ENCODE data around the gene ZBTB22.
"Not testable (repeated sequence)": the region's sequence is repeated elsewhere in the genome, so short reads cannot be mapped to it uniquely, and the experiment has no call there.

Gene ZBTB22

DNA sequence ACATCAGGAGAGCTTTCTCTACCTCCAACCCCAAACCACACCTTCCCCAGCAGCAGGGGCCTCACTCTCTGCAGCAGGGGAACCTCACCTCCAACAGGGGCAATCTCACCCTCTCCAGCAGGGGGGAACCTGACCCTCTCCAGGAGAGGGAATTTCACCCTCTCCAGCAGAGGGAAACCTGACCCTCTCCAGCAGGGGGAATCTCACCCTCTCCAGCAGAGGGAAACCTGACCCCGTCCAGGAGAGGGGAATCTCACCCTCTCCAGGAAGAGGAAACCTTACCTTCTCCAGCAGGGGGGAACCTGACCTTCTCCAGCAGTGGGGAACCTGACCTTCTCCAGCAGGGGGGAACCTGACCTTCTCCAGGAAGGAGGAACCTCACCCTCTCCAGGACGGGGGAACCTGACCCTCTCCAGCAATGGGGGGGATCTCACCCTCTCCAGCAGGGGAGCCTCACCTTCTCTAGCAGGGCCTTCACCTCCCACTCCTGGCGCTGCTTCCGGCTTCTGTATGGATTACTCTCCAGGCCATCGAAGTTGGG, 37.5 kb downstream of the ZBTB22 start:
- DNase-seq (ENCODE audit: low read depth in 2 of 2, low spot score in 1 of 2) = no peak

DNA sequence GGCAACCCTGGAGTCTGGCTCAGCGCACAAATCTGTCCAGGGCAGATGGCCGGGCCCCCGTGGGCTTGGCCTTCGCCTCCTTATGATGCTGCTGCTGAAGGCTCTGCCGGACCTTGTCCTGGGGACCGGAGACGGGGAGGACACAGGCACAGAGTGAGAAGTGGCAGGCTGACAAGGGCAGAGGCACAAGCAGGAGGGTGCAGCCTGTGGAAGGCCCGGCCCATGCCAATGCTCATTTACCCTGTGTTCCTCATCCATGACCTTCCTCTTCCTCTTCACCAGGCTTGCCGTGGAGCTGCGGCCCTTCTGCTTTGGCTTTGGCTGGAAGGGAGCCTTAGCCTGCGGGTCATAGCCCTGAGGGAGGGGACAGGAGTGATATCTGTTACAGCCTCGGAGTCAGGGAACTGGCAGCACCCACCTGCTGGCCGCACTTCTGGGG, 38.3 kb downstream of the ZBTB22 start:
- DNase-seq (ENCODE audit: low read depth in 2 of 2, low spot score in 1 of 2) = no peak

DNA sequence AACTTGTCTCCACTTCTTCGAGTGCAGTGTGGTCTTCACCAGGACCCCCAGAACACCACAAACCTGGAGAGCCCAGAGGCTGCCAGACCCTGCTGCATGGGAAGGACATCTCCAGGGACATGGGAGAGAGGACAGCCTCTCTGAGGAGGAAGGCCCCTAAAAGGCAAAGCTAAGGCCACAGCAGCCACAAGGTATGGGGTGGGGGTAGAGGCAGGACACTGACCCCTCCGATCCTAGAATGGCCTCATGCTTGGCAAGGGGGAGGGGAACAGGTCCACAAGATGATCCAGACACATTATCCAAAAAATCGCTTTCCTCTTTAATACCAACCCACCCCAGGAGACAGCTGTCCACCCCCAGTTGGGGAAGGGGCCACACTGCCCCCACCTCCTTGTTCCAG, 38.7 kb downstream of the ZBTB22 start:
- no peak for DNase-seq (ENCODE audit: low read depth in 2 of 2, low spot score in 1 of 2)

DNA sequence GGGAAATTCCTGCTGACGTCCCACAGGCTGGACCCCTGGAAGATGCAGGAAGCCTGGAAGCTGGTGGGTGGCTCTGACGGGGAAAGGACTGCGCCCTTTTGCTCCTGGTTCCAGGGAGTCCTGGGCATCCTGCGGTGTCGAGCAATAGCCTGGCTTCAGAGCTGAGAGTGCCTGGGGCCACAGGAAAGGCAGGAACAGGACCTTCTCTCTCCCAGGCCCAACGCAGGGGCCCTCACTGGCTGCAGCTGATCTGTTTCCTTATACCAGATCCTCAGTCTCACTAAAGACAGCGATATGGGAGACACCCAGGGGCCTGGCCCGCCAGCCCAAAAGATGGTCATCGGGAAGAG, 39.2 kb downstream of the ZBTB22 start:
- no peak for DNase-seq (ENCODE audit: low read depth in 2 of 2, low spot score in 1 of 2)

DNA sequence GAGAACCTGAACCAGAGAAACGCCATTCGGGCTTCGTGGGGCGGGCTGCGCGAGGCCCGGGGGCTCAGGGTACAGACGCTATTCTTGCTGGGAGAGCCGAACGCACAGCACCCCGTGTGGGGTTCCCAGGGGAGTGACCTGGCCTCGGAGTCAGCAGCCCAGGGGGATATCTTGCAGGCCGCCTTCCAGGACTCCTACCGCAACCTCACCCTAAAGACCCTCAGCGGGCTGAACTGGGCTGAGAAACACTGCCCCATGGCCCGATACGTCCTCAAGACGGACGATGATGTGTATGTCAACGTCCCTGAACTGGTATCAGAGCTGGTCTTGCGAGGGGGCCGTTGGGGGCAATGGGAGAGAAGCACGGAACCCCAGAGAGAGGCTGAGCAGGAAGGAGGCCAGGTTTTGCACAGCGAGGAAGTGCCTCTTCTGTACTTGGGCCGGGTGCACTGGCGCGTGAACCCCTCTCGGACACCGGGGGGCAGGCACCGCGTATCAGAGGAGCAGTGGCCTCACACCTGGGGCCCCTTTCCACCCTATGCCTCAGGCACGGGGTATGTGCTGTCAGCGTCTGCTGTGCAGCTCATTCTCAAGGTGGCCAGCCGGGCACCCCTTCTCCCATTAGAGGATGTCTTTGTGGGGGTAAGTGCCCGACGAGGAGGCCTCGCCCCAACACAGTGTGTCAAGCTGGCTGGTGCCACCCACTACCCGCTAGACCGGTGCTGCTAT, 39.7 kb downstream of the ZBTB22 start:
- no peak for DNase-seq (ENCODE audit: low read depth in 2 of 2, low spot score in 1 of 2)

DNA sequence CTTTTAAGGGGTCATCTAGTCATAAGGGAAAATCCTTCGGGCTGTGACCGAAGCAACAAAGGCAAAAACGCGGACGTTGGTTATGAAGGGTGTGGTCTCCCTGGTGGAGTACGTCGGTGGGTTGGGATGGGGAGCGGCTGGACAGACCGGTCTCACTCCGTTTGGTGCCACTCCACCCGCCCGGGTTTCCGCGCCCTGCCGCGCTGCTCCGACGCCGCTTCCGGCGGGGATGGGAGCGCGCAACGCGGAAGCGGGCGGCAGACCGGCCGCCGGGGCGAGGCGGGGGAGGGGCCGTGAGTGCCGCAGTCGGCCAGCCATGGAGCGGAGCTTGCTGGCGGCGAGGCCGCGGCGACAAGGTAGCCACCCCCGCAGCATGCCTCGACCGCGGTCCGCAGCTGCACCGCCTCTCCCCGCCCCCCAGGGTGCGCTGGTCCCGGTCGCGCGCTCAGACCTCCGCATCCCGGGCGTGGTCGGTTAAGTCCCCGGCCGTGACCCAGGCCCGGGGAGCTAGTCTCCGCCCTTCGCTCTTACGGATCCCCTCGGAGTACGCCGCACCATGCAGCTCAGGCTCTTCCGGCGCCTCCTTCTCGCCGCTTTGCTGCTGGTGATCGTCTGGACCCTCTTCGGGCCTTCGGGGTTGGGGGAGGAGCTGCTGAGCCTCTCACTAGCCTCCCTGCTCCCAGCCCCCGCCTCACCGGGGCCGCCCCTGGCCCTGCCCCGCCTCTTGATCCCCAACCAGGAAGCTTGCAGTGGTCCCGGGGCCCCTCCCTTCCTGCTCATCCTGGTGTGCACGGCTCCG, 40.5 kb downstream of the ZBTB22 start, which contains the start of gene B3GALT4:
B3GALT4 (plus strand) TSS at position 260 of the 799 bp plus-strand sequence; CDS start at position 557, 297 bp downstream.
- peak in 1 of 2 donors; percentile 47 for DNase-seq (ENCODE audit: low read depth in 2 of 2, low spot score in 1 of 2)

DNA sequence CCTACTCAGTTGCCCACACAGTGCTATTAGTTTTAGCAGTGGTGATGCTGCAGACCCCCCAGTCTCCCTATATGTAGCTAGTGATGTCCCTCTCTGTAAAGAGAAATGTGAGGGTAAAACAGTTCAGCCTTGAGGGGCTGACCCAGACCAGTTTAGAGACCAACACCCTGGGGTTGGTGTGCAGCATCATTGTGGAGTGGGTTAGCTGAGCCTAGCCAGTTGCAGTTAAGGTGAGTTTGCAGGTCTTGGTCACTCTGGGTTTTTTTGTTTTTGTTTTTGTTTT, 41.0 kb downstream of the ZBTB22 start:
- DNase-seq (ENCODE audit: low read depth in 2 of 2, low spot score in 1 of 2) = no peak

DNA sequence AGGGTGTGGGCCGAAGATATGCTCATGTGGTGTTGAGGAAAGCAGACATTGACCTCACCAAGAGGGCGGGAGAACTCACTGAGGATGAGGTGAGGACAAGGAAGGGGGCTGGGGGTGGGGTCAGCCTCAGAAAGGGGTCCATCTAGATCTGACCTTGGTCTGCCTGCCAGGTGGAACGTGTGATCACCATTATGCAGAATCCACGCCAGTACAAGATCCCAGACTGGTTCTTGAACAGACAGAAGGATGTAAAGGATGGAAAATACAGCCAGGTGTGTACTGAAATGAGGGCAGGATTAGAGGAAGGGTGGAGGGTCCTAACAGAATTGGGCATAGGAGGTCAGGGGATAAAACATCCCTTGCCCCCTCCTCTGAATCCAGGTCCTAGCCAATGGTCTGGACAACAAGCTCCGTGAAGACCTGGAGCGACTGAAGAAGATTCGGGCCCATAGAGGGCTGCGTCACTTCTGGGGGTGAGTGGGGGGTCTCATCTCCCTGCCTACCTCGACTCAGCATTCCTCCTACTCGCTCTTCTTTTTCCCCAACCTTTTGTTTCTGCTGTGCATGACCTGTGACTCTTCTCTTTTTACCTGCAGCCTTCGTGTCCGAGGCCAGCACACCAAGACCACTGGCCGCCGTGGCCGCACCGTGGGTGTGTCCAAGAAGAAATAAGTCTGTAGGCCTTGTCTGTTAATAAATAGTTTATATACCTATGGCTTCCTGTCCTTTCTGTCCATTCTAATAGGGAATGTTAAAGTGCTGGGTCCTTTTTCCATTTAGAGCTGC, 41.6 kb downstream of the ZBTB22 start:
- not testable (repeated sequence) for DNase-seq (ENCODE audit: low read depth in 2 of 2, low spot score in 1 of 2)

DNA sequence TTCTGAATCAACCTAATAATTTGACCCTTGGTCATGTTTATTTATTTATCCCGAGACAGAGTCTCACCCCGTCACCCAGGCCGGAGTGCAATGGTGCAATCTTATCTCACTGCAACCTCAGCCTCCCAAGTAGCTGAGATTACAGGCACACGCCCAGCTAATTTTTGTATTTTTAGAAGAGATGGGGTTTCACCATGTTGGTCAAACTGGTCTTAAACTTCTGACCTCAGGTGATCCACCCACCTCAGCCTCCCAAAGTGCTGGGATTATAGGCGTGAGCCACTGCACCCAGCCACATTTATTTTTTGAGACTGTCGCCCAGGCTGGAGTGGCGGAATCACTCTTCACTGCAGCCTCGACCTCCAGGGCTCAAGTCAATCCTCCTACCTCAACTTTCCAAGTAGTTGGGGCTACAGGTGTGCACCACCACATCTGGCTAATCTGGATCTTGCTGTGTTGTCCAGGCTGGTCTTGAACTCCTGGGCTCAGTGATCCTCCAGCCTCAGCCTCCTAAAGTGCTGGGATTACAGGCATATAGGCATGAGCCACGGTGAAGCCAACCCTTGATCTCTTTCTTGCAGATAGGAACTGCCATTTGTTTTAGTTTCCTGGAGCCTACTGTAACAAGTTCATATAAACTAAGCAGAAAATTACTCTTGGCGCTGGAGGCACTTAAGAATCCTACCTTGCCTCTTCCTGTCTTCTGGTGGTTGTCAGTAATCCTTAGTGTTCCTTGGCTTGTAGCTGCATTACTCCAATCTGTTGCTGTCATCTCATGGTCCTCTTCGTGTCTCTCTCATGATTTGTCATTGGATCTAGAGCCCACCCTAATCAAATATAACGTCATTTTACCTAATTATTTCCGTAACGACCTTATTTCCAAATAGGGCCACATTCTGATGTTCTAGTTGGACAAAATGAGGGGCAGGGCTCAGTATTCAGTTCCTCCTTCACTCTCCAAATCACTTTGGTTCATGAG, 43.3 kb downstream of the ZBTB22 start:
- no peak for DNase-seq (ENCODE audit: low read depth in 2 of 2, low spot score in 1 of 2)

DNA sequence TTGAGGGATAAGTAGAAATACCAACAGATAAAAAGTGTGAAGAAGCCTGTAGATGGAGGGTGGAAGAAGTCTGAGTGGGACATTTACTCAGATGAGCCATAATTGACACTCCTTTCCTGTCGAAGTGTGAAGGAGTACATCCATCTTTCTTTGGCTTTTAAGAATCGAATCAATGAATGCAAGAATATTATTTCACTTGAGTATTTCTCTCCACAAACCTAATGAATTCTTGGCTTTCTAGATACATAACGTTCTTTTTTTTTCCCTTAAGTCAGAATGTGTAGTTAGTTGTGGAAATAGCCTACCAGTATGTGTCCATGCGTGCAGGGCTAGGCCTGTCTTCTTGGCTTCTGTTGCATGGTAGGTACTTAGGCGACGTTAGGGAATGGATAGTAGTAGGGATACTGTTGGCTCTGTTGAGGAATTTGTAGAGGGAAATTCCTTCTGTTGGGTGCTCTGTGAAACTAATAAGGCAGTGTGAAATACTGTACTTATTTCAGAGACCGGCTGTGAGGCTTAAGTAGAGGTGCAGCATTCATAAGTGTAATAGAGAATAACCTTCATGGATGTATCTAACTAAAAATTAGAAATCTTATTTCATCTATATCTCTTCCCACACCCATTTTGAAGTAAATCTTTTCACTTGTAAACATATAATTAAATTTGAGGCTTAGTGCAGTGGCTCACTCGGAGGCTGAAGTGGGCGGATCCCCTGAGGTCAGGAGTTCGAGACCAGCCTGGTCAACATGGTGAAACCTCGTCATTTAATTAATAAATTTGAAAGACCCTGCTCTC, 44.2 kb downstream of the ZBTB22 start:
- DNase-seq (ENCODE audit: low read depth in 2 of 2, low spot score in 1 of 2) = no peak

DNA sequence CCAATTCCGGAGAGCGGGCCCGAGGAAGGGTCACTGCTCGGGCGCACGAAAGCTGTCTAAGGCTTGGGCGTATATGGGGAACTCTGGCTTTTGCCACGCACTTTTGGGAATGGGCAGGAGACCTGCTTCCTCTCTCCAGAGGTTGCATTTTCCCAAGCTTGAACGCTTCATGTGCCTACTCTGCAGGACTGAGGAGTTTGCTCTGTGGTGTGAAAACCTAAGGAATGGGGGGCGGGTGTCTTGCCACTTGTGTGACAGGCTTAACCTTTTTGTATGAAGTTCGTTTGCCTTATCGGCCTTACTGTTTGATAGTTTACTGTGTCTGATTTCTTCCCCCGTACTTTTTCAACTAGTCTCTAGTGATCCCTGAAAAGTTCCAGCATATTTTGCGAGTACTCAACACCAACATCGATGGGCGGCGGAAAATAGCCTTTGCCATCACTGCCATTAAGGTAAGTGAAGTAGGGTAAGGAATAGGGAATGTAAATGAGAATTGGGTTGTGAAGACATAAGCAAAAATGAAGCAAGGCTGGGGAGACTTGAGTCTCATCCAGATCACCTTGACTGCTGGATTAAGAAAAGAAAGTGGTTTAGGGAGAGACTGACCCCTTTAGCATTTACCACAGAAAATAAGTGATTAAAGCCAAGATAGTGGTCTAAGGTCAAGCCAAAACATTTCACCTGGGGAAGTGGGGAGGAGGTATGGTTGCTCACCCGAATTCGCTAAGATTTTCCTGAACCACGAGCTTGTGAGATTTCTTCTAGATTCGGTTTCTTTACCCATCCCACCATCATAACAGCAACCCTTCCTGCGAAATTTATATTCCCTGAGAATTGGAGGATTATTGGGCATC, 45.0 kb downstream of the ZBTB22 start:
- DNase-seq (ENCODE audit: low read depth in 2 of 2, low spot score in 1 of 2) = no peak

DNA sequence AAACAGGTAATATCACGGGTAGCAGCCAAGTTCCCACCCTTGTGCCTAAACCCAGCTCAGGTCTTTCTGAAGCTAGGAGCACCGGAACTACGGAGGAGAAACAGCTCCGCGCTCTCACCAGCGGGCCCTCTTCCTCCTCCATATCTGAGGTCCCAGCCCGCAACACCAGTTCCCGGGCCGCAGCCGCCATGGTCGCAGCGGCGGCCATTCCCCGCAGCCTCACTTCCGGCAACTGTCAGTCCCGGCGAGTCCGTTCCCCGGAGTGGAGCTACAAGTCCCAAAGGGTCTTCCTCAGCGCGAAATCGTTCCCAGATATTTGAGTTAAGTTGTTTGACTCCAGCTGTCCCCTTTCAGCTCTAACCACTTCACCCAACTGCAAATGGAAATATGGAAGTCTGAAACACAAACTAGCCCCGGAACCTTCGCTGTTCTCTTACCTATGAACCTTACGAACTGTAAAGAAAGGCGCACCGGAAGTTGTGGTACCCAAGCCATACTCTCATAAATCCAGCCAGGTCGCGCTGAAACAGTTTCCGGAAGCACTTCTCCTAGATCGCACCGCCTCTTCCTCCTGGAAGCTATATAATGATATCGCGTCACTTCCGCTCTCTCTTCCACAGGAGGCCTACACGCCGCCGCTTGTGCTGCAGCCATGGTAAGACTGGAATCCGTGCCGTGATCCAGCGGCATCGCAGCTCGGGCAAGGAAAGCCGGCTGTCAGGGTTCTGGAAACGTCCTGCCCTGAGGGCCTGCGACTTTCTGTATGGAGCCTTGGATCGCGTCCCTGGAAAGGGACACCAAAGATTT, 45.9 kb downstream of the ZBTB22 start, which contains the start of the genes RPS18 and VPS52:
RPS18 (plus strand) TSS at position 608 of the 807 bp plus-strand sequence; CDS start at position 653, 45 bp downstream.
VPS52 (minus strand) TSS at position 409 of the 807 bp plus-strand sequence; CDS start at position 208, 201 bp downstream.
- peak; percentile 82 to 83 for DNase-seq (ENCODE audit: low read depth in 2 of 2, low spot score in 1 of 2)

DNA sequence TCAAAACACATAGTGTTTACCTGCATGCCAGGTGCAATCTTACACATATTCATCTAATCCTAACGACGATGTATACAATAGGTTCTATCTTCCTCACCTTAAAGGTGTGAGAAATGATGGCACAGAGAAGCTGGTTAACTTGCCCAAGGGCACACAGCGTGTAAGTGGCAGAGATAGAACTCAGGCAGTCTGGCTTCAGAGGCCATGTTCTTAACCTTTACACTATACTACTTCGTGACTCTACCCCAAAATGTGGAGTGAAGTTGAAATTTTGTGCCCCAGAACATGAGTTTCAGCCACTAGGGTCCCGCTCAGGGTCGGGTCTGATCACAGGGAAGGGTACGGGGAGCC, 46.5 kb downstream of the ZBTB22 start:
- no peak for DNase-seq (ENCODE audit: low read depth in 2 of 2, low spot score in 1 of 2)
